Erythroblast (primary cell): Measurements from ENCODE around the gene TMEM119.
"Not testable (repeated sequence)": the region's sequence is repeated elsewhere in the genome, so short reads cannot be mapped to it uniquely, and the experiment has no call there.

ENCODE experiments used
- DNase-seq, 2 experiments: peaks; one replicate each; lab custom pipeline; 2025; lab: John Stamatoyannopoulos, UW
- GATA1 ChIP-seq: IDR thresholded peaks from 2 replicates; pipeline ENCODE4 v1.6.1; 2011; ENCODE audit warnings: low read depth, mild to moderate bottlenecking, control low read depth, low read length, moderate library complexity
- POLR2A ChIP-seq: IDR thresholded peaks from 2 replicates; pipeline ENCODE4 v1.6.1; 2011; ENCODE audit warnings: mild to moderate bottlenecking, low read length

TMEM119 gene

GRCh38 chr12:108584456-108585065 is 13.3 kb downstream of the TMEM119 start:
- DNase-seq, result no peak
- TF ChIP-seq GATA1, result no peak
- no peak for TF ChIP-seq POLR2A

- DNase-seq, result no peak
- TF ChIP-seq GATA1 (no peak), POLR2A (no peak)
Measured at GRCh38 chr12:108583991-108584390, 13.9 kb downstream of the TMEM119 start.

GRCh38 chr12:108582978-108583770 is 14.7 kb downstream of the TMEM119 start:
- TF ChIP-seq GATA1 (no peak), POLR2A (no peak)
- no peak for DNase-seq

GRCh38 chr12:108582509-108582908 is 15.4 kb downstream of the TMEM119 start:
- no peak for DNase-seq
- no peak for TF ChIP-seq POLR2A

- TF ChIP-seq GATA1, result no peak
- TF ChIP-seq POLR2A, result no peak
Measured at GRCh38 chr12:108581311-108582227, 16.3 kb downstream of the TMEM119 start.

GRCh38 chr12:108580531-108580930 is 17.4 kb downstream of the TMEM119 start:
- TF ChIP-seq GATA1 (no peak), POLR2A (no peak)
- DNase-seq, result peak in 1 of 2 experiments; percentile 11

More at GRCh38 chr12:108581311-108582227, 16.3 kb downstream of the TMEM119 start:
- DNase-seq, result no peak

- no peak for TF ChIP-seq POLR2A
- no peak for TF ChIP-seq GATA1
Measured at GRCh38 chr12:108578813-108579212, 19.1 kb downstream of the TMEM119 start.

GRCh38 chr12:108578264-108578663 is 19.6 kb downstream of the TMEM119 start:
- no peak for DNase-seq
- no peak for TF ChIP-seq POLR2A
- TF ChIP-seq GATA1, result no peak

More at GRCh38 chr12:108578813-108579212, 19.1 kb downstream of the TMEM119 start:
- no peak for DNase-seq

- DNase-seq, result no peak
- TF ChIP-seq POLR2A, result no peak
- no peak for TF ChIP-seq GATA1
Measured at GRCh38 chr12:108577458-108577857, 20.4 kb downstream of the TMEM119 start.

GRCh38 chr12:108576660-108577234 is 21.1 kb downstream of the TMEM119 start:
- TF ChIP-seq POLR2A, result no peak
- TF ChIP-seq GATA1, result no peak
- DNase-seq, result no peak

- DNase-seq, result no peak
- no peak for TF ChIP-seq GATA1
- TF ChIP-seq POLR2A, result no peak
Measured at GRCh38 chr12:108575199-108575912, 22.5 kb downstream of the TMEM119 start.

GRCh38 chr12:108574276-108574675 is 23.6 kb downstream of the TMEM119 start:
- DNase-seq, result not testable (repeated sequence)

- no peak for DNase-seq
- TF ChIP-seq POLR2A, result no peak
- TF ChIP-seq GATA1, result no peak
Measured at GRCh38 chr12:108573317-108573716, 24.6 kb downstream of the TMEM119 start.
